Adrenal gland (tissue), 5 donors: ENCODE data around the gene LDB3.

Experiments
- CTCF ChIP-seq, 6 experiments: fragments of 450-650 bp in 4 of 6; fragments of 200-600 bp in 2 of 6; sonication (generic) in 1 of 6; IDR thresholded peaks; 1 replicate in 5 of 6; 2 replicates in 1 of 6; pipeline versions ENCODE4 v1.5.1 to v1.8.0; 2016 to 2021; ENCODE audit warnings: antibody characterized with exemption in 6 of 6, mild to moderate bottlenecking in 2 of 6, moderate library complexity in 1 of 6
- POLR2A ChIP-seq, 2 donors: fragments of 450-650 bp; IDR thresholded peaks; one replicate each; pipeline ENCODE4 v1.6.1; 2017; ENCODE audit warnings: antibody characterized with exemption in 2 of 2, mild to moderate bottlenecking in 2 of 2, moderate library complexity in 1 of 2
- donor health status: DM: no; HTN: no; CAD: no.

- no peak for TF ChIP-seq CTCF (IDR thresholded peaks at IDR 0.05)
- no peak for TF ChIP-seq POLR2A (IDR thresholded peaks at IDR 0.05)
Observed at GRCh38 chr10:86716466-86716865, 48.2 kb downstream of the LDB3 start.
